IMR-90 (cell line): ENCODE results near the gene PAX5. TPM values are rescaled to one million over a fixed set of nuclear protein-coding genes. Genes with fewer than 3 reads are reported as not detected.

ENCODE experiments used
- ATAC-seq: fragments of 200-7000 bp; cut with Tn5 transposase; 2 replicates; pipeline ENCODE4 v1.9.1; 2020; ENCODE audit warnings: low read depth, mild to moderate bottlenecking, moderate library complexity
- BruUV-seq: library from RNA; stranded (reverse); fragments of 400-500 nt; replicated peaks from 2 replicates; lab custom pipeline; 2021; lab: Mats Ljungman, UMichigan
- CTCF ChIA-PET: fragments of 300-600 bp; formaldehyde crosslinking; extraction: SDS; loops from one replicate; lab custom pipeline; 2021; ENCODE audit warnings: antibody characterized with exemption; lab: Yijun Ruan, JAX
- POLR2A ChIA-PET: fragments of 300-600 bp; sonication (Branson Sonifier 250); formaldehyde crosslinking; loops from one replicate; lab custom pipeline; 2022; ENCODE audit warnings: antibody characterized with exemption; ENCODE audit not compliant: unreplicated experiment; lab: Charles Lee
- DNase-seq: peaks from one replicate; pipeline ENCODE4 v3.0.0; 2013
- H2AFZ ChIP-seq: replicated peaks from 2 replicates; pipeline ENCODE3; 2013; ENCODE audit warnings: low read length, mild to moderate bottlenecking; ENCODE audit not compliant: poor library complexity
- H2AK5ac ChIP-seq: 2 replicates; pipeline ENCODE4 v1.6.1; 2013; ENCODE audit warnings: low read depth, low read length, inconsistent platforms
- H2AK9ac ChIP-seq: replicated peaks from 2 replicates; pipeline ENCODE3; 2013; ENCODE audit warnings: mild to moderate bottlenecking, low read depth, low read length, moderate library complexity; ENCODE audit not compliant: poor library complexity
- H2BK120ac ChIP-seq: 2 replicates; pipeline ENCODE4 v1.6.1; 2013; ENCODE audit warnings: low read depth, low read length, inconsistent platforms
- H2BK15ac ChIP-seq: 3 replicates; pipeline ENCODE4 v1.6.1; 2013; ENCODE audit warnings: low read depth, low read length, inconsistent platforms
- H2BK20ac ChIP-seq: 2 replicates; pipeline ENCODE4 v1.6.1; 2013; ENCODE audit warnings: low read depth, mild to moderate bottlenecking, inconsistent platforms, low read length, moderate library complexity
- H2BK5ac ChIP-seq: 2 replicates; pipeline ENCODE4 v1.6.1; 2013; ENCODE audit warnings: mild to moderate bottlenecking, low read depth, low read length, inconsistent platforms; ENCODE audit not compliant: poor library complexity, severe bottlenecking
- H3K14ac ChIP-seq: replicated peaks from 2 replicates; pipeline ENCODE4 v1.6.1; 2013; ENCODE audit warnings: low read depth, low read length, inconsistent platforms
- H3K18ac ChIP-seq: 2 replicates; pipeline ENCODE4 v1.6.1; 2013; ENCODE audit warnings: low read depth, low read length, control low read depth
- H3K23ac ChIP-seq: 2 replicates; pipeline ENCODE4 v1.6.1; 2013; ENCODE audit warnings: low read depth, low read length, inconsistent platforms
- H3K27ac ChIP-seq: 2 replicates; pipeline ENCODE4 v1.5.1; 2013; ENCODE audit warnings: mild to moderate bottlenecking, control low read depth, low read length; ENCODE audit not compliant: insufficient read depth
- H3K27me3 ChIP-seq: 2 replicates; pipeline ENCODE4 v1.6.1; 2013; ENCODE audit warnings: low read length; ENCODE audit not compliant: control insufficient read depth, insufficient read depth
- H3K36me3 ChIP-seq: 2 replicates; pipeline ENCODE4 v1.6.1; 2013; ENCODE audit warnings: low read length, mixed read lengths; ENCODE audit not compliant: control insufficient read depth, insufficient read depth
- H3K4ac ChIP-seq: 2 replicates; pipeline ENCODE4 v1.6.1; 2013; ENCODE audit warnings: low read depth, low read length, inconsistent platforms
- H3K4me1 ChIP-seq: 2 replicates; pipeline ENCODE4 v1.6.1; 2013; ENCODE audit warnings: low read length, mixed read lengths; ENCODE audit not compliant: control insufficient read depth, insufficient read depth
- H3K4me2 ChIP-seq: 2 replicates; pipeline ENCODE4 v1.6.1; 2013; ENCODE audit warnings: low read depth, mild to moderate bottlenecking, control low read depth, low read length, moderate library complexity
- H3K4me3 ChIP-seq: 2 replicates; pipeline ENCODE4 v1.5.1; 2013; ENCODE audit warnings: low read depth, mild to moderate bottlenecking, control low read depth, low read length, moderate library complexity; ENCODE audit not compliant: insufficient read depth
- H3K56ac ChIP-seq: 2 replicates; pipeline ENCODE4 v1.6.1; 2013; ENCODE audit warnings: low read length, inconsistent platforms; ENCODE audit not compliant: insufficient read depth; ENCODE audit errors: extremely low read depth
- H3K79me1 ChIP-seq, 2 experiments: 2 replicates each; pipeline ENCODE4 v1.6.1; 2013; ENCODE audit warnings: low read length in 2 of 2, inconsistent platforms in 1 of 2, low read depth in 1 of 2
- H3K9ac ChIP-seq: 2 replicates; pipeline ENCODE4 v1.6.1; 2013; ENCODE audit warnings: low read depth, low read length, control low read depth
- H3K9me1 ChIP-seq: 2 replicates; pipeline ENCODE4 v1.6.1; 2013; ENCODE audit warnings: low read length, inconsistent platforms; ENCODE audit not compliant: insufficient read depth
- H3K9me3 ChIP-seq: 2 replicates; pipeline ENCODE4 v1.6.1; 2013; ENCODE audit warnings: low read length; ENCODE audit not compliant: control insufficient read depth, insufficient read depth
- H4K20me1 ChIP-seq: 2 replicates; pipeline ENCODE4 v1.6.1; 2013; ENCODE audit warnings: low read length, inconsistent platforms; ENCODE audit not compliant: insufficient read depth
- H4K5ac ChIP-seq: 2 replicates; pipeline ENCODE4 v1.6.1; 2013; ENCODE audit warnings: mild to moderate bottlenecking, low read depth, low read length, control low read depth
- H4K8ac ChIP-seq, 2 experiments: 2 replicates each; pipeline ENCODE4 v1.6.1; 2013; ENCODE audit warnings: low read depth in 2 of 2, low read length in 2 of 2, control low read depth in 1 of 2, inconsistent platforms in 1 of 2
- H4K91ac ChIP-seq: 2 replicates; pipeline ENCODE4 v1.6.1; 2013; ENCODE audit warnings: low read depth, low read length, inconsistent platforms; ENCODE audit not compliant: insufficient read depth
- BHLHE40 ChIP-seq: fragments of 150-350 bp; IDR thresholded peaks from 2 replicates; pipeline ENCODE4 v1.6.1; 2016; ENCODE audit warnings: mild to moderate bottlenecking, low read depth, low read length
- CHD1 ChIP-seq: IDR thresholded peaks from 2 replicates; pipeline ENCODE4 v1.6.1; 2012; ENCODE audit warnings: low read depth, low read length, improper control_type of control experiment
- CTCF ChIP-seq: conservative IDR thresholded peaks from 2 replicates; pipeline ENCODE4 v1.5.1; 2012; ENCODE audit warnings: mild to moderate bottlenecking, low read depth, low read length, improper control_type of control experiment
- ELK1 ChIP-seq: fragments of 150-350 bp; IDR thresholded peaks from 2 replicates; pipeline ENCODE4 v1.6.1; 2016; ENCODE audit warnings: low read depth, mild to moderate bottlenecking, low read length, moderate library complexity, borderline replicate concordance
- FOS ChIP-seq: fragments of 150-350 bp; IDR thresholded peaks from 2 replicates; pipeline ENCODE4 v1.6.1; 2016; ENCODE audit warnings: low read depth, low read length
- MAFK ChIP-seq: IDR thresholded peaks from 2 replicates; pipeline ENCODE4 v1.6.1; 2012; ENCODE audit warnings: low read depth, low read length, improper control_type of control experiment
- MAZ ChIP-seq: IDR thresholded peaks from 2 replicates; pipeline ENCODE4 v1.6.1; 2012; ENCODE audit warnings: low read depth, mild to moderate bottlenecking, low read length, improper control_type of control experiment, moderate library complexity, borderline replicate concordance
- MXI1 ChIP-seq: IDR thresholded peaks from 2 replicates; pipeline ENCODE4 v1.6.1; 2012; ENCODE audit warnings: low read depth, mild to moderate bottlenecking, low read length, moderate library complexity, borderline replicate concordance
- NFE2L2 ChIP-seq: fragments of 150-350 bp; IDR thresholded peaks from 2 replicates; pipeline ENCODE4 v1.6.1; 2016; ENCODE audit warnings: low read depth, mild to moderate bottlenecking, low read length
- POLR2A ChIP-seq: IDR thresholded peaks from 2 replicates; pipeline ENCODE4 v1.6.1; 2012; ENCODE audit warnings: mild to moderate bottlenecking, low read depth, low read length
- RCOR1 ChIP-seq: IDR thresholded peaks from 2 replicates; pipeline ENCODE4 v1.6.1; 2012; ENCODE audit warnings: mild to moderate bottlenecking, low read length, improper control_type of control experiment; ENCODE audit not compliant: insufficient replicate concordance
- RFX5 ChIP-seq: IDR thresholded peaks from 2 replicates; pipeline ENCODE4 v1.8.0; 2012; ENCODE audit warnings: low read depth, mild to moderate bottlenecking, low read length, moderate library complexity
- USF2 ChIP-seq: fragments of 150-350 bp; IDR thresholded peaks from 2 replicates; pipeline ENCODE4 v1.6.1; 2017; ENCODE audit warnings: mild to moderate bottlenecking, antibody characterized with exemption, low read length, low read depth
- WGBS, 2 experiments: methylation state at CpG; one replicate each; pipeline versions ENCODE4 v1.1.5 to v1.1.7; 2013; ENCODE audit warnings: missing lambda C conversion rate in 2 of 2; ENCODE audit not compliant: insufficient read length in 1 of 2; ENCODE audit errors: extremely low coverage in 2 of 2; 5-methylcytosine and 5-hydroxymethylcytosine counted together
- dilution Hi-C: fragments of 300-500 bp; cut with HindIII; formaldehyde crosslinking; loops from one replicate; pipeline ENCODE4 v1.14.3; 2018; ENCODE audit warnings: low sequenced_read_pairs; ENCODE audit not compliant: unreplicated experiment
- in situ Hi-C: fragments of 300-500 bp; cut with MboI; formaldehyde crosslinking; loops from 3 replicates; pipeline ENCODE4 v1.14.3; 2019; ENCODE audit warnings: low sequenced_read_pairs, inconsistent platforms, mixed read lengths
- intact Hi-C: fragments of 100-400 bp; cut with micrococcal nuclease; formaldehyde crosslinking; loops from 2 replicates; pipeline ENCODE4 v1.10.0; 2022
- polyA plus RNA-seq, 3 experiments: library from polyadenylated mRNA; depleted of rRNA; stranded (reverse); fragments of >200 nt; gene quantifications; 2 replicates each; pipeline ENCODE4 v1.2.3, GENCODE V29; 2012; ENCODE audit warnings: low replicate concordance in 1 of 3
- total RNA-seq: library from RNA; depleted of rRNA; stranded (reverse); fragments of >200 nt; gene quantifications from 2 replicates; pipeline ENCODE4 v1.2.3, GENCODE V29; 2012

Gene PAX5
- total and polyA plus RNA-seq, 2 of the 4 experiments (the other 2 are of a cell fraction), result not detected

- no peaks in the 10 kb centered on the region for H3K9me3 ChIP-seq
- no peak for ATAC-seq
- no peak overlapping the region for H4K8ac ChIP-seq
- H2AK5ac ChIP-seq, result no peak overlapping the region
- no peak for TF ChIP-seq ELK1
- no peak for TF ChIP-seq POLR2A
- no peak for TF ChIP-seq FOS
- TF ChIP-seq CHD1, result no peak
- no peak for TF ChIP-seq CTCF
- no peak for TF ChIP-seq BHLHE40
- TF ChIP-seq MAFK, result no peak
- TF ChIP-seq USF2, result no peak
- no peak for TF ChIP-seq NFE2L2
- no peak for TF ChIP-seq MXI1
- TF ChIP-seq MAZ, result no peak
- TF ChIP-seq RFX5, result no peak
- TF ChIP-seq RCOR1, result no peak
- dilution Hi-C loops, result no loop called here
- H3K14ac ChIP-seq, result no peak overlapping the region
- H3K18ac ChIP-seq, result no peak overlapping the region
- no peak overlapping the region for H3K23ac ChIP-seq
- in situ Hi-C loops, result loop anchor here (25.0 kb wide), 1 partner anchor 408 kb away; no protein-coding TSS in a partner anchor
- no peak overlapping the region for H3K9ac ChIP-seq
- H3K9me1 ChIP-seq, result no peaks in the 10 kb centered on the region
- DNase-seq, result no peak
- no peaks in the 10 kb centered on the region for H3K36me3 ChIP-seq
- no peak overlapping the region for H2BK20ac ChIP-seq
- no peak overlapping the region for H2BK15ac ChIP-seq
- WGBS, 2 experiments, result 92% methylated on average over 4 of the region's 10 CpGs; no CpG with 5 or more reads in 1 of the 2 experiments
- H2BK120ac ChIP-seq, result no peak overlapping the region
- no peak overlapping the region for H4K91ac ChIP-seq
- no peaks in the 10 kb centered on the region for H4K20me1 ChIP-seq
- H2AK9ac ChIP-seq, result no peak overlapping the region
- H2BK5ac ChIP-seq, result no peak overlapping the region
- H3K27ac ChIP-seq, result no peak overlapping the region
- BruUV-seq, result no TSS peak
- no peak overlapping the region for H3K4me3 ChIP-seq
- H3K4me1 ChIP-seq, result no peaks in the 10 kb centered on the region
- POLR2A ChIA-PET, result no interaction called here
- H4K5ac ChIP-seq, result no peak overlapping the region
- no peak overlapping the region for H3K4me2 ChIP-seq
- peaks cover 59% of the 10 kb centered on the region for H3K27me3 ChIP-seq
- H3K79me1 ChIP-seq, result no peaks in the 10 kb centered on the region
- no peak overlapping the region for H2AFZ ChIP-seq
- intact Hi-C loops, result loop anchor here (5.0 to 10.0 kb wide), 2 partner anchors 222 to 450 kb away; partner anchors contain the start of gene RNF38
- H3K4ac ChIP-seq, result no peak overlapping the region
- CTCF ChIA-PET, result no interaction called here
- no peak overlapping the region for H3K56ac ChIP-seq
These were observed 179.3 kb downstream of the PAX5 start for GRCh38 chr9:36854751-36855150.
